HuH-7.5 (cell line): ENCODE data around the gene CDC14A.
"Not testable (repeated sequence)": the region's sequence is repeated elsewhere in the genome, so short reads cannot be mapped to it uniquely, and the experiment has no call there.

Experiments
- DNase-seq: peaks from one replicate; pipeline ENCODE4 v3.0.0; 2011; ENCODE audit warnings: low spot score

CDC14A gene

GRCh38 chr1:100352267-100353070 lies at the start of gene CDC14A:
Gene CDC14A, plus strand, starts transcription at chr1:100352506. Its CDS starts 449 bp downstream, at chr1:100352955.
- peak; percentile 84 for DNase-seq

GRCh38 chr1:100302739-100303138 lies 49.6 kb upstream of the CDC14A start:
- no peak for DNase-seq

- no peak for DNase-seq
Measured at GRCh38 chr1:100304227-100304626, 48.1 kb upstream of the CDC14A start.

GRCh38 chr1:100304921-100305320 lies 47.4 kb upstream of the CDC14A start:
- DNase-seq = no peak

GRCh38 chr1:100305954-100306353 lies 46.4 kb upstream of the CDC14A start:
- no peak for DNase-seq

GRCh38 chr1:100306735-100307313 lies 45.5 kb upstream of the CDC14A start:
- no peak for DNase-seq

- DNase-seq = no peak
Measured at GRCh38 chr1:100308777-100309176, 43.5 kb upstream of the CDC14A start.

- no peak for DNase-seq
Measured at GRCh38 chr1:100309863-100310262, 42.4 kb upstream of the CDC14A start.

- DNase-seq = no peak
Measured at GRCh38 chr1:100313382-100313781, 38.9 kb upstream of the CDC14A start.

GRCh38 chr1:100316622-100317021 lies 35.7 kb upstream of the CDC14A start:
- DNase-seq = no peak

- DNase-seq = no peak
Measured at GRCh38 chr1:100320311-100321099, 31.8 kb upstream of the CDC14A start.

GRCh38 chr1:100321100-100321493 lies 31.2 kb upstream of the CDC14A start:
- DNase-seq = no peak

GRCh38 chr1:100321506-100321905 lies 30.8 kb upstream of the CDC14A start:
- DNase-seq = no peak

GRCh38 chr1:100322436-100323211 lies 29.7 kb upstream of the CDC14A start:
- DNase-seq = peak; percentile 15

- no peak for DNase-seq
Measured at GRCh38 chr1:100323419-100324106, 28.7 kb upstream of the CDC14A start.

GRCh38 chr1:100325415-100326324 lies 26.6 kb upstream of the CDC14A start:
- DNase-seq = no peak

GRCh38 chr1:100326325-100326670 lies 26.0 kb upstream of the CDC14A start:
- DNase-seq = not testable (repeated sequence)

- no peak for DNase-seq
Measured at GRCh38 chr1:100328133-100328532, 24.2 kb upstream of the CDC14A start.

- not testable (repeated sequence) for DNase-seq
Measured at GRCh38 chr1:100331146-100331545, 21.2 kb upstream of the CDC14A start.

- no peak for DNase-seq
Measured at GRCh38 chr1:100332331-100332730, 20.0 kb upstream of the CDC14A start.
